HEK293T (cell line): Measurements from ENCODE around the gene SYT13.

Experiments used
- CTCF ChIA-PET: fragments of 350-600 bp; formaldehyde crosslinking; extraction: SDS; loops from one replicate; lab custom pipeline; 2021; ENCODE audit warnings: antibody characterized with exemption, inconsistent platforms; lab: Yijun Ruan, JAX
- POLR2A ChIA-PET: fragments of 350-600 bp; formaldehyde crosslinking; extraction: SDS; loops from one replicate; lab custom pipeline; 2020; ENCODE audit warnings: antibody characterized with exemption, inconsistent platforms; lab: Yijun Ruan, JAX
- DNase-seq: peaks from one replicate; pipeline ENCODE4 v3.0.0; 2012; ENCODE audit warnings: mixed read lengths; ENCODE audit errors: extremely low spot score
- ARNT ChIP-seq: fragments of 450-650 bp; IDR thresholded peaks from 2 replicates; pipeline ENCODE4 v1.6.1; 2017; ENCODE audit warnings: mild to moderate bottlenecking
- BHLHE40 ChIP-seq: fragments of 450-650 bp; IDR thresholded peaks from 2 replicates; pipeline ENCODE4 v1.6.1; 2016; ENCODE audit warnings: mild to moderate bottlenecking, moderate library complexity, borderline replicate concordance
- CTBP1 ChIP-seq: fragments of 450-650 bp; IDR thresholded peaks from 2 replicates; pipeline ENCODE4 v1.6.1; 2016; ENCODE audit warnings: borderline replicate concordance
- ELF4 ChIP-seq: fragments of 450-650 bp; IDR thresholded peaks from 2 replicates; pipeline ENCODE4 v1.6.1; 2017; ENCODE audit warnings: antibody characterized with exemption
- FOXA1 ChIP-seq: fragments of 450-650 bp; IDR thresholded peaks from 2 replicates; pipeline ENCODE4 v1.6.1; 2016; ENCODE audit warnings: mild to moderate bottlenecking
- FOXK2 ChIP-seq: fragments of 450-650 bp; IDR thresholded peaks from 2 replicates; pipeline ENCODE4 v1.6.1; 2016; ENCODE audit warnings: mild to moderate bottlenecking
- FOXM1 ChIP-seq: fragments of 450-650 bp; IDR thresholded peaks from 2 replicates; pipeline ENCODE4 v1.6.1; 2017; ENCODE audit warnings: mild to moderate bottlenecking, borderline replicate concordance
- HDGF ChIP-seq: fragments of 450-650 bp; IDR thresholded peaks from 2 replicates; pipeline ENCODE4 v1.6.1; 2017; ENCODE audit warnings: antibody characterized with exemption, borderline replicate concordance
- L3MBTL2 ChIP-seq: fragments of 450-650 bp; conservative IDR thresholded peaks from 2 replicates; pipeline ENCODE4 v1.6.1; 2016; ENCODE audit warnings: mild to moderate bottlenecking
- LEF1 ChIP-seq: fragments of 450-650 bp; IDR thresholded peaks from 2 replicates; pipeline ENCODE4 v1.6.1; 2017; ENCODE audit warnings: mild to moderate bottlenecking, borderline replicate concordance
- NFRKB ChIP-seq: fragments of 450-650 bp; IDR thresholded peaks from 2 replicates; pipeline ENCODE4 v1.6.1; 2016; ENCODE audit warnings: mild to moderate bottlenecking, moderate library complexity
- PKNOX1 ChIP-seq: fragments of 450-650 bp; IDR thresholded peaks from 2 replicates; pipeline ENCODE4 v1.6.1; 2016
- SP1 ChIP-seq: fragments of 450-650 bp; IDR thresholded peaks from 2 replicates; pipeline ENCODE4 v1.6.1; 2017
- SUZ12 ChIP-seq: fragments of 450-650 bp; IDR thresholded peaks from 2 replicates; pipeline ENCODE4 v1.6.1; 2016; ENCODE audit warnings: mild to moderate bottlenecking
- TARDBP ChIP-seq: fragments of 450-650 bp; IDR thresholded peaks from 2 replicates; pipeline ENCODE4 v1.6.1; 2016
- ZNF384 ChIP-seq: fragments of 450-650 bp; IDR thresholded peaks from 2 replicates; pipeline ENCODE4 v1.6.1; 2016

Gene SYT13

GRCh38 chr11:45333001-45333971, 47.1 kb upstream of the SYT13 start:
- DNase-seq, result peak; percentile 40
- CTCF ChIA-PET, result interaction anchor here (1.0 to 1.2 kb wide), 2 partner anchors 223 to 438 kb away, joined by 3 to 4 read pairs; no protein-coding TSS in a partner anchor
- POLR2A ChIA-PET, result no interaction called here
- TF ChIP-seq FOXA1, result no peak
- no peak for TF ChIP-seq HDGF
- no peak for TF ChIP-seq SUZ12
- TF ChIP-seq BHLHE40, result no peak
- no peak for TF ChIP-seq L3MBTL2
- TF ChIP-seq PKNOX1, result no peak
- no peak for TF ChIP-seq ARNT
- no peak for TF ChIP-seq NFRKB
- no peak for TF ChIP-seq FOXM1
- no peak for TF ChIP-seq ELF4
- no peak for TF ChIP-seq LEF1
- TF ChIP-seq FOXK2, result no peak
- no peak for TF ChIP-seq ZNF384
- no peak for TF ChIP-seq CTBP1
- no peak for TF ChIP-seq SP1
- no peak for TF ChIP-seq TARDBP

- peak; percentile 73 for DNase-seq
- ChIA-PET POLR2A (no interaction called here), CTCF (interaction anchor here (0.8 to 1.8 kb wide), 5 partner anchors 9 to 439 kb away, joined by 3 to 15 read pairs (median 6); no protein-coding TSS in a partner anchor)
- TF ChIP-seq FOXA1 (no peak), NFRKB (no peak), ZNF384 (no peak), FOXK2 (no peak), ELF4 (no peak), CTBP1 (no peak), SP1 (no peak), LEF1 (no peak)
Observed at GRCh38 chr11:45332276-45332934, 46.3 kb upstream of the SYT13 start.

- POLR2A ChIA-PET, result no interaction called here
- TF ChIP-seq CTBP1 (no peak), ZNF384 (no peak), TARDBP (no peak), LEF1 (no peak), FOXK2 (no peak), HDGF (no peak), SUZ12 (no peak), L3MBTL2 (no peak), BHLHE40 (no peak), FOXA1 (no peak), NFRKB (no peak), FOXM1 (no peak), ELF4 (no peak), ARNT (no peak), PKNOX1 (no peak)
- CTCF ChIA-PET, result interaction anchor here (0.8 to 1.8 kb wide), 7 partner anchors 8 to 440 kb away, joined by 3 to 15 read pairs (median 5); no protein-coding TSS in a partner anchor
Observed at GRCh38 chr11:45331839-45332238, 45.7 kb upstream of the SYT13 start.

GRCh38 chr11:45328726-45329125, 42.6 kb upstream of the SYT13 start:
- TF ChIP-seq LEF1 (no peak), FOXM1 (no peak), L3MBTL2 (no peak), FOXK2 (no peak), PKNOX1 (no peak), FOXA1 (no peak), SP1 (no peak), HDGF (no peak), TARDBP (no peak), CTBP1 (no peak), ARNT (no peak)
- ChIA-PET CTCF (interaction anchor here (0.5 kb wide), 1 partner anchor 8 kb away, joined by 4 read pairs; no protein-coding TSS in a partner anchor), POLR2A (no interaction called here)
- no peak for DNase-seq

More at GRCh38 chr11:45331839-45332238, 45.7 kb upstream of the SYT13 start:
- no peak for DNase-seq

- CTCF ChIA-PET, result no interaction called here
- TF ChIP-seq SUZ12 (no peak), NFRKB (no peak)
- POLR2A ChIA-PET, result no interaction called here
Observed at GRCh38 chr11:45324459-45324858, 38.3 kb upstream of the SYT13 start.

More at GRCh38 chr11:45324459-45324858, 38.3 kb upstream of the SYT13 start:
- DNase-seq, result no peak
